Breast epithelium (tissue), 3 donors: ENCODE data around the gene RNASEH2C.

Experiments used
- CTCF ChIP-seq, 3 donors: fragments of 450-650 bp; IDR thresholded peaks; one replicate each; pipeline ENCODE4 v1.5.1; 2016 to 2017; ENCODE audit warnings: antibody characterized with exemption in 3 of 3, mild to moderate bottlenecking in 3 of 3, moderate library complexity in 3 of 3
- POLR2A ChIP-seq: fragments of 450-650 bp; IDR thresholded peaks from one replicate; pipeline ENCODE4 v1.6.1; 2016; ENCODE audit warnings: antibody characterized with exemption, mild to moderate bottlenecking, moderate library complexity
- POLR2AphosphoS5 ChIP-seq, 3 donors: sonication (generic); formaldehyde crosslinking; IDR thresholded peaks; one replicate each; pipeline ENCODE4 v1.6.1; 2017; ENCODE audit warnings: antibody characterized with exemption in 3 of 3

GRCh38 chr11:65714433-65714832 is 6.2 kb downstream of the RNASEH2C start:
- TF ChIP-seq CTCF (IDR thresholded peaks at IDR 0.05): no peak
- no peak for TF ChIP-seq POLR2AphosphoS5 (IDR thresholded peaks at IDR 0.05)
- no peak for TF ChIP-seq POLR2A
